Measurements from ENCODE around the gene MAGOHB.

Gene MAGOHB

DNA sequence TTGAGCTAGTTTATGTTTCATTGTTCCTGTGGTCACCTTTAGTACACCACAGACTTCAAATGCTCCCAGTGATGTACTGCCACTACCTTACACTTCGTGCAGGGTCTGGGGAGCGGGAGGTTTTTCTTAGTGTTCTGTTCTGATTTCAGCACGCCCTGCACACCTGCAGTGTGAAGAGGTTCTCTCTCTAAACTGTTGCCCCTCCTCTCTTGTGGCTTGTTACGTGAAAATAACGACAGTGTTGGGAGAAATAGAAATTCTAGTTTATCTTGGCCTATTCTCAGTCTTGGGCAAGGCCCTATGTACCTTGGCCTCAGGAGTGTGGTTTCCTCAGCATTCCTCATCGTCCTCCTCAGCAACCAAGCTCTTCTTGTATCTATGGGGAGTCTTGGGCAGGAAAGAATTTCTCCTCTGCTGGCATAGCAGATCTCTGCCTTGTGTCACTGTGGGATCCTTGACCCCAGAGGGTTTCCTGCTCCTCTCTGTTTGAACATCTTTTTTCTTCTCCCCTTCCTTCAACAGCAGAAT, 59.1 kb downstream of the MAGOHB start:
- no peak for DNase-seq (ENCODE audit: low spot score)

All from ecto neural progenitor cell (in vitro differentiated cells).